HG03432 (cell line): ENCODE results near the gene MYOZ3.

Experiments used
- ATAC-seq: cut with Tn5 transposase; IDR thresholded peaks from one replicate; pipeline ENCODE4 v1.9.1; 2021; ENCODE audit warnings: mild to moderate bottlenecking, moderate library complexity; ENCODE audit not compliant: unreplicated experiment

The MYOZ3 gene

GRCh38 chr5:150658699-150659265 lies 2.3 kb upstream of the MYOZ3 start:
- ATAC-seq, result no peak

- ATAC-seq, result no peak
Measured at GRCh38 chr5:150659360-150660107, 1.5 kb upstream of the MYOZ3 start.

GRCh38 chr5:150660108-150660831 lies 781 bp upstream of the MYOZ3 start:
- no peak for ATAC-seq

- no peak for ATAC-seq
Measured at GRCh38 chr5:150661821-150662596, 958 bp downstream of the MYOZ3 start.

- no peak for ATAC-seq
Measured at GRCh38 chr5:150662731-150663516, 1.9 kb downstream of the MYOZ3 start.

- no peak for ATAC-seq
Measured at GRCh38 chr5:150663936-150664335, 2.9 kb downstream of the MYOZ3 start.

GRCh38 chr5:150665044-150665443 lies 4.0 kb downstream of the MYOZ3 start:
- ATAC-seq, result no peak

- no peak for ATAC-seq
Measured at GRCh38 chr5:150670275-150670947, 9.4 kb downstream of the MYOZ3 start.

- no peak for ATAC-seq
Measured at GRCh38 chr5:150670948-150671310, 9.9 kb downstream of the MYOZ3 start.

GRCh38 chr5:150671509-150672236 lies 10.6 kb downstream of the MYOZ3 start:
- ATAC-seq, result peak; percentile 35

- ATAC-seq, result peak; percentile 52
Measured at GRCh38 chr5:150672237-150672883, 11.3 kb downstream of the MYOZ3 start.

- ATAC-seq, result no peak
Measured at GRCh38 chr5:150672884-150673275, 11.8 kb downstream of the MYOZ3 start.

GRCh38 chr5:150674341-150674821 lies 13.3 kb downstream of the MYOZ3 start:
- no peak for ATAC-seq

GRCh38 chr5:150675069-150675468 lies 14.0 kb downstream of the MYOZ3 start:
- ATAC-seq, result no peak

GRCh38 chr5:150676578-150676977 lies 15.5 kb downstream of the MYOZ3 start:
- ATAC-seq, result no peak

GRCh38 chr5:150689120-150689519 lies 28.1 kb downstream of the MYOZ3 start:
- ATAC-seq, result no peak

GRCh38 chr5:150690760-150691159 lies 29.7 kb downstream of the MYOZ3 start:
- no peak for ATAC-seq

- no peak for ATAC-seq
Measured at GRCh38 chr5:150692276-150692675, 31.2 kb downstream of the MYOZ3 start.

- ATAC-seq, result no peak
Measured at GRCh38 chr5:150694612-150695011, 33.6 kb downstream of the MYOZ3 start.
